ENCODE results near the gene YBEY. TPM values are rescaled to one million over a fixed set of nuclear protein-coding genes. Genes with fewer than 3 reads are reported as not detected.

The YBEY gene
- total and polyA plus RNA-seq, 9 donors = 10.7 to 27.9 (median 16.4) TPM

DNA sequence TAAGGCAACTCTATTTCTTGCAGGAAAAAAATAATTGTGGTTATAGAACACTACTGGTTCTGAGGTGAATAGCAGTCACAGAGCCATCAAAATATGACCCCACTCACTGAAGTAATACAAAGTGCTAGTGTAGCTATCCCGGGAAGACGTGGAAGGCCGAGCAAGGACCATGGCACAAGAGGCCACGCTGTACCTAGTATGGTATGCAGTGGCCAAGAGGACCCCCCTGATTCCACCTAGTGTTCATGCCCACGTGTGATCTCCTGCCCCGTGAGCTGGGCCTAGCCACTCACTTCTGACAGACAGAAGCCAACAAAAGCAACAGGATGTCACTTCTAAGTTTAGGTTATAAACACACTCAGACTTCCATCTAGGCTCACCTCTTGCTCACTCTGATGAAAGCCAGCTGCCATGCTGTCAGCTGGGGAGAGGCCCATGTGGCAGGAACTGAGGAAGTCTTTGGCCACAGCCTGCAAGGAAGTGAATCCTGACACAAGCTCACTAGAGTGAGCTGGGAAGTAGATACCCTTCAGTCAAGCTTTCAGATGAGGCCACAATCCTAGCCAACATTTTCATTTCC, 35.9 kb upstream of the YBEY start:
- DNase-seq = no peak
- intact Hi-C loops (cut with DNase I) = no loop called here
- TF ChIP-seq POLR2A (IDR thresholded peaks at IDR 0.05) = no peak
- TF ChIP-seq, protein P1, sequence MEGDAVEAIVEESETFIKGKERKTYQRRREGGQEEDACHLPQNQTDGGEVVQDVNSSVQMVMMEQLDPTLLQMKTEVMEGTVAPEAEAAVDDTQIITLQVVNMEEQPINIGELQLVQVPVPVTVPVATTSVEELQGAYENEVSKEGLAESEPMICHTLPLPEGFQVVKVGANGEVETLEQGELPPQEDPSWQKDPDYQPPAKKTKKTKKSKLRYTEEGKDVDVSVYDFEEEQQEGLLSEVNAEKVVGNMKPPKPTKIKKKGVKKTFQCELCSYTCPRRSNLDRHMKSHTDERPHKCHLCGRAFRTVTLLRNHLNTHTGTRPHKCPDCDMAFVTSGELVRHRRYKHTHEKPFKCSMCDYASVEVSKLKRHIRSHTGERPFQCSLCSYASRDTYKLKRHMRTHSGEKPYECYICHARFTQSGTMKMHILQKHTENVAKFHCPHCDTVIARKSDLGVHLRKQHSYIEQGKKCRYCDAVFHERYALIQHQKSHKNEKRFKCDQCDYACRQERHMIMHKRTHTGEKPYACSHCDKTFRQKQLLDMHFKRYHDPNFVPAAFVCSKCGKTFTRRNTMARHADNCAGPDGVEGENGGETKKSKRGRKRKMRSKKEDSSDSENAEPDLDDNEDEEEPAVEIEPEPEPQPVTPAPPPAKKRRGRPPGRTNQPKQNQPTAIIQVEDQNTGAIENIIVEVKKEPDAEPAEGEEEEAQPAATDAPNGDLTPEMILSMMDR (IDR thresholded peaks at IDR 0.05) = no peak
- no peak for TF ChIP-seq EP300 (IDR thresholded peaks at IDR 0.05)
- WGBS, 3 donors = 83 to 89% (median 86%) methylated on average over 6 of the region's 6 CpGs
- Histone ChIP-seq H3K27ac (no peak overlapping the region), H3K9me3 (no peaks in the 10 kb centered on the region), H3K36me3 (no peaks in the 10 kb centered on the region), H3K27me3 (no peaks in the 10 kb centered on the region), H3K4me3 (no peak overlapping the region), H3K4me1 (ENCODE audit: insufficient read depth) (no peaks in the 10 kb centered on the region)

- WGBS, 3 donors = 86 to 94% (median 94%) methylated on average over 4 of the region's 4 CpGs
- no peak for TF ChIP-seq POLR2A (IDR thresholded peaks at IDR 0.05)
- TF ChIP-seq EP300 (IDR thresholded peaks at IDR 0.05) = no peak
- TF ChIP-seq, protein P1 (IDR thresholded peaks at IDR 0.05) = no peak
- Histone ChIP-seq H3K4me1 (ENCODE audit: insufficient read depth) (no peaks in the 10 kb centered on the region), H3K36me3 (no peaks in the 10 kb centered on the region), H3K4me3 (no peak overlapping the region), H3K9me3 (no peaks in the 10 kb centered on the region), H3K27me3 (no peaks in the 10 kb centered on the region), H3K27ac (no peak overlapping the region)
- intact Hi-C loops (cut with DNase I) = no loop called here
- DNase-seq = no peak
Observed at GRCh38 chr21:46252840-46253239, 33.3 kb upstream of the YBEY start.

DNA sequence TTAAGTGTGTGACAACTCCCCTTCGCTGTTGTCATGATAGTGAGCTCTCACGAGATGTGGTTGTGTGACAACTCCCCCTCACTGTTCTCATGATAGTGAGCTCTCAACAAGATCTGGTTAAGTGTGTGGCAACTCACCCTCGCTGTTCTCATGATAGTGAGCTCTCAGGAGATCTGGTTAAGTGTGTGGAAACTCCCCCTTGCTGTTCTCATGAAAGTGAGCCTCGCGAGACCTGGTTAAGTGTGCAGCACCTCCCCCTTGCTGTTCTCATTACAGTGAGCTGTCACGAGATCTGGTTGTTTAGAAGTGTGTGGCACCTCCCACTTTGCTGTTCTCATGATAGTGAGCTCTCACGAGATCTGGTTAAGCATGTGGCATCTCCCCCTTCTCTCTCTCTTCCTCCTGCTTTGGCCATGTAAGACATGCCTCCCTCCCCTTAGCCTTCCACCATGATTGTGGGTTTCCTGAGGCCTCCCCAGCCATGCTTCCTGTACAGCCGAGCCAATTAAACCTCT, 32.5 kb upstream of the YBEY start:
- intact Hi-C loops (cut with DNase I) = no loop called here
- Histone ChIP-seq H3K27ac (no peak overlapping the region), H3K4me1 (ENCODE audit: insufficient read depth) (no peaks in the 10 kb centered on the region), H3K36me3 (no peaks in the 10 kb centered on the region), H3K9me3 (no peaks in the 10 kb centered on the region), H3K4me3 (no peak overlapping the region), H3K27me3 (no peaks in the 10 kb centered on the region)
- TF ChIP-seq EP300 (IDR thresholded peaks at IDR 0.05) (no peak), POLR2A (IDR thresholded peaks at IDR 0.05) (no peak)
- TF ChIP-seq, protein P1 (IDR thresholded peaks at IDR 0.05) = no peak
- WGBS, 3 donors = 65 to 66% (median 66%) methylated on average over 8 of the region's 8 CpGs
- DNase-seq = no peak

- intact Hi-C loops (cut with DNase I) = no loop called here
- Histone ChIP-seq H3K36me3 (no peaks in the 10 kb centered on the region), H3K4me1 (ENCODE audit: insufficient read depth) (no peaks in the 10 kb centered on the region), H3K27me3 (no peaks in the 10 kb centered on the region), H3K9me3 (no peaks in the 10 kb centered on the region), H3K4me3 (no peak overlapping the region), H3K27ac (no peak overlapping the region)
- no peak for TF ChIP-seq POLR2A (IDR thresholded peaks at IDR 0.05)
- DNase-seq = no peak
- 84 to 86% (median 85%) methylated on average over 12 of the region's 12 CpGs for whole genome bisulfite sequencing, 3 donors
Observed at GRCh38 chr21:46254208-46254975, 31.8 kb upstream of the YBEY start.

DNA sequence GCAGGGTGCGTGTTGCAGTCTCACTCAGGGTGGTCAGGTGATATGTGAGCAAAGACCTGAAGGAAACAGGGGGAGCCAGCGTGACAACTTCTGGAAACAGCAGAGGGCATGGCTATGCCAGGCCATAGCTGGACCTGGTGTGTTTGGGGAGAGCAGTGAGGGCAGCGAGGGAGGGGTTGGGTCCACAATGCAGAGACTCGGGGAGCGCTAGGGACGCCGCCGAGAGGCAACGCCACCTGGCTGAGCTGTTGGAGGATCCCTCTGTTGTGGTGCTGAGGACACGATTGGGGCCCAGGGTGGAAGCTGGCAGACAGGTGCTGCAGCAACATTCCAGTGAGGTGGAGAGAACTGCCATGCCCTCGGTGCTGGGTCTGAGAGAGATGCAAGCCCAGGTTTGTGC, 31.0 kb upstream of the YBEY start:
- H3K9me3 ChIP-seq = no peaks in the 10 kb centered on the region
- no peaks in the 10 kb centered on the region for H3K36me3 ChIP-seq
- no peak for DNase-seq
- H3K27me3 ChIP-seq = no peaks in the 10 kb centered on the region
- intact Hi-C loops (cut with DNase I) = no loop called here
- WGBS, 3 donors = 81 to 94% (median 91%) methylated on average over 11 of the region's 11 CpGs
- H3K27ac ChIP-seq = no peak overlapping the region
- H3K4me3 ChIP-seq = no peak overlapping the region
- TF ChIP-seq, protein P1 (IDR thresholded peaks at IDR 0.05) = no peak
- no peak for TF ChIP-seq EP300 (IDR thresholded peaks at IDR 0.05)
- no peak for TF ChIP-seq POLR2A (IDR thresholded peaks at IDR 0.05)
- H3K4me1 ChIP-seq (ENCODE audit: insufficient read depth) = no peaks in the 10 kb centered on the region

All from ovary (tissue), 9 donors.